ENCODE results near the gene TNRC6A. TPM values are rescaled to one million over a fixed set of nuclear protein-coding genes. Genes with fewer than 3 reads are reported as not detected.
A peak's percentile ranks its signal among the peaks of the same experiment; 100 is the strongest.

TNRC6A gene
- total and polyA plus RNA-seq, 2 experiments from 2014 or later: 24.5 to 33.1 TPM

- no peaks in the 10 kb centered on the region for H3K9me3 ChIP-seq (ENCODE audit: low read depth)
- no peak for TF ChIP-seq CTCF (IDR thresholded peaks at IDR 0.05; ENCODE audit: low read depth, low read length)
- no peaks in the 10 kb centered on the region for H3K27me3 ChIP-seq
- DNase-seq (ENCODE audit: low read depth in 1 of 2, low spot score in 1 of 2): peak in 1 of 2 donors; percentile 9
- H3K27ac ChIP-seq: no peak overlapping the region
- no peak overlapping the region for H3K4me3 ChIP-seq
- no peaks in the 10 kb centered on the region for H3K4me1 ChIP-seq (ENCODE audit: low read depth)
- H3K36me3 ChIP-seq: no peaks in the 10 kb centered on the region
These were observed 122.2 kb downstream of the TNRC6A start for GRCh38 chr16:24851700-24852099.

- Histone ChIP-seq H3K36me3 (no peaks in the 10 kb centered on the region), H3K9me3 (ENCODE audit: low read depth) (no peaks in the 10 kb centered on the region), H3K4me3 (no peak overlapping the region), H3K27me3 (no peaks in the 10 kb centered on the region), H3K4me1 (ENCODE audit: low read depth) (no peaks in the 10 kb centered on the region), H3K27ac (no peak overlapping the region)
- no peak for TF ChIP-seq CTCF (IDR thresholded peaks at IDR 0.05; ENCODE audit: low read depth, low read length)
- peak in 1 of 2 donors; percentile 25 for DNase-seq (ENCODE audit: low read depth in 1 of 2, low spot score in 1 of 2)
These were observed 122.8 kb downstream of the TNRC6A start for GRCh38 chr16:24852281-24852721.

- Histone ChIP-seq H3K9me3 (ENCODE audit: low read depth) (no peaks in the 10 kb centered on the region), H3K4me1 (ENCODE audit: low read depth) (no peaks in the 10 kb centered on the region), H3K4me3 (no peak overlapping the region), H3K27ac (no peak overlapping the region), H3K36me3 (no peaks in the 10 kb centered on the region), H3K27me3 (no peaks in the 10 kb centered on the region)
- TF ChIP-seq CTCF (IDR thresholded peaks at IDR 0.05; ENCODE audit: low read depth, low read length): no peak
- peak in 1 of 2 donors; percentile 13 for DNase-seq (ENCODE audit: low read depth in 1 of 2, low spot score in 1 of 2)
These were observed 123.8 kb downstream of the TNRC6A start for GRCh38 chr16:24853169-24853824.

GRCh38 chr16:24853830-24854229, 124.4 kb downstream of the TNRC6A start:
- Histone ChIP-seq H3K9me3 (ENCODE audit: low read depth) (no peaks in the 10 kb centered on the region), H3K27me3 (no peaks in the 10 kb centered on the region), H3K4me1 (ENCODE audit: low read depth) (no peaks in the 10 kb centered on the region), H3K4me3 (no peak overlapping the region), H3K36me3 (no peaks in the 10 kb centered on the region), H3K27ac (no peak overlapping the region)
- TF ChIP-seq CTCF (IDR thresholded peaks at IDR 0.05; ENCODE audit: low read depth, low read length): no peak
- peak in 1 of 2 donors; percentile 73 for DNase-seq (ENCODE audit: low read depth in 1 of 2, low spot score in 1 of 2)

- H3K27me3 ChIP-seq: no peaks in the 10 kb centered on the region
- no peak overlapping the region for H3K27ac ChIP-seq
- no peak for TF ChIP-seq CTCF (IDR thresholded peaks at IDR 0.05; ENCODE audit: low read depth, low read length)
- no peaks in the 10 kb centered on the region for H3K9me3 ChIP-seq (ENCODE audit: low read depth)
- H3K36me3 ChIP-seq: no peaks in the 10 kb centered on the region
- no peaks in the 10 kb centered on the region for H3K4me1 ChIP-seq (ENCODE audit: low read depth)
- no peak for DNase-seq (ENCODE audit: low read depth in 1 of 2, low spot score in 1 of 2)
- no peak overlapping the region for H3K4me3 ChIP-seq
These were observed 125.2 kb downstream of the TNRC6A start for GRCh38 chr16:24854607-24855171.
